Stimulated activated CD4-positive, alpha-beta T cell treated with anti-CD3 and anti-CD28 coated beads, Interleukin-4, amount 100 ng/mL, for 48 hours (primary cell): ENCODE data around the gene SAP30L.

Experiments
- DNase-seq, 2 donors: peaks; one replicate each; pipeline ENCODE4 v3.0.0-alpha.2; 2020; ENCODE audit warnings: low read depth in 2 of 2

The SAP30L gene

DNA sequence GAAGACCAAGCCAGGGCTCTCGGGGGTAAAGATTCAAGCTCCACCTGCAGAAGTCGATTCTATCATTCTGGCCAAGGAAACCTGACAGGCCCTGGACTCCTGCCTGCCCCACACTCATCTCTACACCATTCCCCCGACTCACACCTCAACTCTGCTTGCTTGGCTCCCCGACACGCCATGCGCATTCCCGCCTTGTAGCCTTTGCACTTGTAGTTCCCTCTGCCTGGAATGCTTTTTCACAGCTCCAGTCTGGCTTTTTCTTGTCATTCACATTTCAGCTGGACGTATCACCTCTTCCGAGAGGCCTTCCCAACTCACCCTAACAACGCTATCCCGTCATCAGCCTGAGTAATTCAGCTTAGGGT, 60.9 kb downstream of the SAP30L start:
- DNase-seq = no peak

- no peak for DNase-seq
Observed at GRCh38 chr5:154508114-154508513, 62.3 kb downstream of the SAP30L start.

GRCh38 chr5:154509784-154510555, 64.2 kb downstream of the SAP30L start:
- no peak for DNase-seq
